Aorta (tissue), 5 donors: ENCODE data around the gene IFNGR2. TPM values are rescaled to one million over a fixed set of nuclear protein-coding genes. Genes with fewer than 3 reads are reported as not detected.

Experiments used
- ATAC-seq: fragments of 200-7000 bp; cut with Tn5 transposase; one replicate; pipeline ENCODE4 v1.9.1; 2022; ENCODE audit warnings: moderate library complexity; ENCODE audit not compliant: low FRiP score
- DNase-seq, 2 donors: peaks; one replicate each; pipeline ENCODE4 v3.0.0-alpha.2; 2020
- H3K27ac ChIP-seq, 2 donors: one replicate each; pipeline ENCODE4 v1.5.1; 2013; ENCODE audit warnings: low read length in 2 of 2, mild to moderate bottlenecking in 2 of 2, moderate library complexity in 2 of 2, control low read depth in 1 of 2, inconsistent platforms in 1 of 2, low read depth in 1 of 2
- H3K27me3 ChIP-seq, 2 donors: one replicate each; pipeline ENCODE4 v1.6.1; 2013; ENCODE audit warnings: control low read depth in 1 of 2, low read length in 1 of 2, mild to moderate bottlenecking in 1 of 2, moderate library complexity in 1 of 2; ENCODE audit not compliant: insufficient read depth in 2 of 2, control insufficient read depth in 1 of 2
- H3K36me3 ChIP-seq, 2 donors: one replicate each; pipeline ENCODE4 v1.6.1; 2013; ENCODE audit warnings: control low read depth in 1 of 2, low read length in 1 of 2, mild to moderate bottlenecking in 1 of 2; ENCODE audit not compliant: insufficient read depth in 2 of 2, control insufficient read depth in 1 of 2
- H3K4me1 ChIP-seq, 2 donors: one replicate each; pipeline ENCODE4 v1.6.1; 2013; ENCODE audit warnings: low read length in 2 of 2, control low read depth in 1 of 2, mild to moderate bottlenecking in 1 of 2, moderate library complexity in 1 of 2; ENCODE audit not compliant: insufficient read depth in 2 of 2, control insufficient read depth in 1 of 2
- H3K4me3 ChIP-seq, 2 donors: one replicate each; pipeline ENCODE4 v1.5.1; 2013; ENCODE audit warnings: low read length in 2 of 2, control low read depth in 1 of 2, mild to moderate bottlenecking in 1 of 2
- H3K9me3 ChIP-seq: one replicate; pipeline ENCODE4 v1.6.1; 2013; ENCODE audit warnings: mild to moderate bottlenecking, low read length; ENCODE audit not compliant: control insufficient read depth
- WGBS, 2 donors: extraction: QIAGEN DNeasy Blood & Tissue Kit; methylation state at CpG; one replicate each; pipeline ENCODE4 v1.1.7; 2013; 5-methylcytosine and 5-hydroxymethylcytosine counted together
- intact Hi-C, 2 donors: fragments of 100-400 bp; cut with DNase I; formaldehyde crosslinking; loops; one replicate each; pipeline versions ENCODE4 v1.14.2 to v1.15.0; 2022
- long read RNA-seq, 2 donors: library from polyadenylated mRNA; unstranded; transcript quantifications; one replicate each; pipeline ENCODE4 v2.0.0, GENCODE V29; 2020 to 2021
- polyA plus RNA-seq, 2 donors: library from polyadenylated mRNA; stranded (reverse); fragments of 200-250 nt; gene quantifications; one replicate each; pipeline ENCODE4 v1.2.3, GENCODE V29; 2013
- total RNA-seq, 2 donors: library from RNA; stranded (reverse); fragmentation: NEBNext Ultra II Directional; extraction: Animal tissue kit (Norgen Biotek cat#: 25700); gene quantifications; one replicate each; pipeline ENCODE4 v1.2.1, GENCODE V29; 2021
- donor health status: healthy with polysubstance abuse.
- donor health status: Bipolar disorder and iron deficiency.
- donor health status: DM: no; HTN: no; CAD: no.
- donor health status: DM: no; HTN: no; CAD: no.
- donor health status: DM: yes; HTN: yes; CAD: no.

IFNGR2 gene, protein sequence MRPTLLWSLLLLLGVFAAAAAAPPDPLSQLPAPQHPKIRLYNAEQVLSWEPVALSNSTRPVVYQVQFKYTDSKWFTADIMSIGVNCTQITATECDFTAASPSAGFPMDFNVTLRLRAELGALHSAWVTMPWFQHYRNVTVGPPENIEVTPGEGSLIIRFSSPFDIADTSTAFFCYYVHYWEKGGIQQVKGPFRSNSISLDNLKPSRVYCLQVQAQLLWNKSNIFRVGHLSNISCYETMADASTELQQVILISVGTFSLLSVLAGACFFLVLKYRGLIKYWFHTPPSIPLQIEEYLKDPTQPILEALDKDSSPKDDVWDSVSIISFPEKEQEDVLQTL
- total RNA-seq (10 to 100 TPM; 56.2 to 81.1 TPM), polyA plus RNA-seq (10 to 100 TPM; 54.1 to 69.1 TPM)
- long read RNA-seq, donor 1, transcript IFNGR2-201 (7 exons, 2,221 nt), result major isoform, 254 of 305 reads
- long read RNA-seq, donor 1, partial matches to known transcripts, result 21 of 305 reads
- long read RNA-seq, donor 1, other reads (novel, unspliced or antisense), result 25 of 305 reads
- long read RNA-seq, donor 2, transcript IFNGR2-201 (7 exons, 2,221 nt), result major isoform, 83 of 112 reads
- long read RNA-seq, donor 2, partial matches to known transcripts, result 3 of 112 reads
- long read RNA-seq, donor 2, other reads (novel, unspliced or antisense), result 24 of 112 reads

DNA sequence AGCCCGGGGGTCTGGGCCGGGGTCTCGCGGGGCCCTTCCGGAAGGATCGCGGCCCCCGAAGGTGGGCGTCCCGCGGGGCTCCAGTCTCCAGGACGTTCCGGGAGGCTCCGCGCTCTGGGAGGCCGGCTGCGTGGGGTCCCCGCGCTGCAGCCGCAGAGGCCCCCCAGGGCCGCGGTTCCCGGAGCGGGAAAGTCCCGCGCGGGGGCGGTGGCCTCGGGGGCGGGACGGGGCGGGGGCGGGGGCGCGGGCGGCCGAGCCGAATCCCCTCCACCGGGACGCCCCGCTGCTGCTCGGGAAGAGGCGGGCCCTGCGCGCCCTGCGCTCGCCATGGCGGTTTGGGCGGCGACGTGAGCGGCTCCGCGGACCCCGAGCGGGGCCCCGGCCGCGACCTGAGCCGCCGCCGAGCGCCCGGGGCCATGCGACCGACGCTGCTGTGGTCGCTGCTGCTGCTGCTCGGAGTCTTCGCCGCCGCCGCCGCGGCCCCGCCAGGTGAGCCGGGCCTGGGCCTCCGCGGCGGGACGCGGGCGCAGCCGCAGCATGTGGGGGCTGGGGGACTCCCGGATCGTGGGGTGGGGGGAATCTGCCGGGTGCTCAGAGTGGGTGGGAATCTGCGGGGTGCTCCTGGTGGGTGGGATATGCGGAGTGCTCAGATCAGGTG is at the start of gene IFNGR2:
Gene IFNGR2, plus strand, starts transcription at position 286 of the 658 bp plus-strand sequence. Its CDS starts 131 bp downstream, at position 417.
- Histone ChIP-seq H3K36me3 (no peaks in the 10 kb centered on the region), H3K27me3 (no peaks in the 10 kb centered on the region), H3K9me3 (no peaks in the 10 kb centered on the region), H3K4me1 (peaks cover 0 to 2% of the 10 kb centered on the region in 2 donors), H3K4me3 (peak within 1 kb of the TSS; percentile 92 to 99), H3K27ac (peak within 1 kb of the TSS; percentile 90 to 91)
- ATAC-seq (peak; percentile 63), DNase-seq (peak; percentile 70 to 85)
- intact Hi-C loops, result no loop called here
- WGBS, 2 donors, result 0 to 1% methylated on average over 57 to 89 of the region's 89 CpGs

DNA sequence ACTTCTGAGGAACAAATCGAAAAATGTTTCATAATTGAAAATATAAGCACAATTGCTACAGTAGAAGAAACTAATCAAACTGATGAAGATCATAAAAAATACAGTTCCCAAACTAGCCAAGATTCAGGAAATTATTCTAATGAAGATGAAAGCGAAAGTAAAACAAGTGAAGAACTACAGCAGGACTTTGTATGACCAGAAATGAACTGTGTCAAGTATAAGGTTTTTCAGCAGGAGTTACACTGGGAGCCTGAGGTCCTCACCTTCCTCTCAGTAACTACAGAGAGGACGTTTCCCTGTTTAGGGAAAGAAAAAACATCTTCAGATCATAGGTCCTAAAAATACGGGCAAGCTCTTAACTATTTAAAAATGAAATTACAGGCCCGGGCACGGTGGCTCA is 47.9 kb upstream of the IFNGR2 start:
- H3K9me3 ChIP-seq, result no peaks in the 10 kb centered on the region
- no peak overlapping the region for H3K27ac ChIP-seq
- no peaks in the 10 kb centered on the region for H3K27me3 ChIP-seq
- intact Hi-C loops, result no loop called here
- H3K4me3 ChIP-seq, result no peak overlapping the region
- DNase-seq (no peak), ATAC-seq (no peak)
- peaks cover 0 to 5% of the 10 kb centered on the region in 2 donors for H3K36me3 ChIP-seq
- H3K4me1 ChIP-seq, result peaks cover 0 to 3% of the 10 kb centered on the region in 2 donors
- 90% methylated on average over 6 of the region's 6 CpGs for WGBS, 2 donors

DNA sequence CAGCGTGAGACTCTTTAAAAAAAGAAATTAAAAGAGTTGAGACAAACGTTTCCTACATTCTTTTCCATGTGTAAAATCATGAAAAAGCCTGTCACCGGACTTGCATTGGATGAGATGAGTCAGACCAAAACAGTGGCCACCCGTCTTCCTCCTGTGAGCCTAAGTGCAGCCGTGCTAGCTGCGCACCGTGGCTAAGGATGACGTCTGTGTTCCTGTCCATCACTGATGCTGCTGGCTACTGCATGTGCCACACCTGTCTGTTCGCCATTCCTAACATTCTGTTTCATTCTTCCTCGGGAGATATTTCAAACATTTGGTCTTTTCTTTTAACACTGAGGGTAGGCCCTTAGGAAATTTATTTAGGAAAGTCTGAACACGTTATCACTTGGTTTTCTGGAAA is 47.2 kb upstream of the IFNGR2 start:
- Histone ChIP-seq H3K9me3 (no peaks in the 10 kb centered on the region), H3K36me3 (peaks cover 0 to 5% of the 10 kb centered on the region in 2 donors), H3K4me1 (peaks cover 0 to 5% of the 10 kb centered on the region in 2 donors), H3K27ac (no peak overlapping the region), H3K27me3 (no peaks in the 10 kb centered on the region), H3K4me3 (no peak overlapping the region)
- intact Hi-C loops, result no loop called here
- ATAC-seq (no peak), DNase-seq (no peak)
- 85 to 87% methylated on average over 11 of the region's 11 CpGs for WGBS, 2 donors

DNA sequence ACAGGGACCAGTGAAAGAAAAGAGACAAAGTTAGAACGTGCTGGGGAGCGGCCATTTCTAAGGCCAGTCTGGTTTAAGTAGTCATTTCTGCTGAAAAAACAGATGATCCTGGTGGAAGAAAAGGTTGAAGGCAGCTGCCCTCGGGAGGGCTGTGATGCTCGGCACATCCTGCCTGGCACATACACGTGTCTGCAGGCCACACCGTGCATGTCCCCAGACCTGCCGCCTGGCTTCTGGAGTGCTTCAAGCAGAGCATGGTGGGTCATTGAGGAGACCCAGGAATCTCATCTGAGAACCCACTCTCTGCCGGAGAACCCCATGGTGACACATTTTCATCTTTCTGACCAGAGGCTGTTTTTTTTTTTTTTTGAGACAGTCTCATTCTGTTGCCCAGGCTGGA is 46.0 kb upstream of the IFNGR2 start:
- Histone ChIP-seq H3K27ac (no peak overlapping the region), H3K4me3 (no peak overlapping the region), H3K4me1 (peaks cover 0 to 5% of the 10 kb centered on the region in 2 donors), H3K9me3 (no peaks in the 10 kb centered on the region), H3K36me3 (peaks cover 0 to 3% of the 10 kb centered on the region in 2 donors), H3K27me3 (no peaks in the 10 kb centered on the region)
- ATAC-seq, result no peak
- DNase-seq, result no peak
- WGBS, 2 donors, result 80 to 84% methylated on average over 8 of the region's 8 CpGs
- intact Hi-C loops, result no loop called here

DNA sequence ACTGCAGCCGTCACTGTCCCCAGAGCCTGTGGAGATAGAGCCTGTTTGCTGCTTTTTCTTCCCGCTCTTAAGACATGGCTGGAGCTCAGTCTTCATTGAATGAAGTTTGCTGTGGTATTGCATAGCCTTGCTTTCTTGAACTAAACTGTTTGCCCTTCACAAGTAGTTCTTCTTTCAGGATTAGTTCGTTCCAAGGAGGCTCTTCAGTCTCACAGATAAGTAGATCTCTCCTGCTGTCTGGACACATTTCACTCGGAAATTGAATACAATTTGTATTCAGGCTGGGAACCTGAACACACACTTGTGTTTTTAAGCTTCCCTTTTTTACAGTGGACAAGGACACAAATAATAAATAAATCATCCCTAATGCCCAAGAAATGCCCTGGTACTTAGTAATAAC is 43.8 kb upstream of the IFNGR2 start:
- H3K36me3 ChIP-seq, result peaks cover 0 to 3% of the 10 kb centered on the region in 2 donors
- no peak overlapping the region for H3K27ac ChIP-seq
- intact Hi-C loops, result no loop called here
- WGBS, 2 donors, result 79 to 81% methylated on average over 4 of the region's 4 CpGs
- H3K4me1 ChIP-seq, result peaks cover 0 to 5% of the 10 kb centered on the region in 2 donors
- H3K4me3 ChIP-seq, result no peak overlapping the region
- no peak for ATAC-seq
- H3K27me3 ChIP-seq, result no peaks in the 10 kb centered on the region
- no peaks in the 10 kb centered on the region for H3K9me3 ChIP-seq
- no peak for DNase-seq

DNA sequence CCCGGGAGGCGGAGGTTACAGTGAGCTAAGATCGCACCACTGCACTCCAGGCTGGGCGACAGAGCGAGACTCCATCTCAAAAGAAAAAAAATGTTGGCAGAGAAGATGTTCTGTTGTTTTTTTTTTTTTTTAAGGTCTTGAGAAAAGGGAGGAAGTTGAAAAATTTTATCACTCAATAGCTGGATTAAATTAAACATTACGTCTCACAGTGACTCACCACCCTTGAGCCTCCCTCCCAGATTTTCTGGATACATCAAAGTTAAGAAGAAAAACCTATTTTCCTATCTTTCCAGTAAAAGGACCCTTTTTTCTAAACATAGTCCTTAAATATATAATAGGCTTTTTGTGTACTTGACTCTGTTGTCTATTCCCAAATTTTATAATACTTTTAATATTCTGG is 42.9 kb upstream of the IFNGR2 start:
- Histone ChIP-seq H3K27me3 (no peaks in the 10 kb centered on the region), H3K4me3 (no peak overlapping the region), H3K27ac (no peak overlapping the region), H3K36me3 (peaks cover 0 to 3% of the 10 kb centered on the region in 2 donors), H3K4me1 (peaks cover 0 to 5% of the 10 kb centered on the region in 2 donors), H3K9me3 (no peaks in the 10 kb centered on the region)
- intact Hi-C loops, result loop anchor here (2.0 to 5.0 kb wide), 3 partner anchors 83 to 158 kb away; no protein-coding TSS in a partner anchor
- DNase-seq (no peak), ATAC-seq (peak; percentile 70)
- 27 to 41% methylated on average over 6 of the region's 6 CpGs for WGBS, 2 donors

DNA sequence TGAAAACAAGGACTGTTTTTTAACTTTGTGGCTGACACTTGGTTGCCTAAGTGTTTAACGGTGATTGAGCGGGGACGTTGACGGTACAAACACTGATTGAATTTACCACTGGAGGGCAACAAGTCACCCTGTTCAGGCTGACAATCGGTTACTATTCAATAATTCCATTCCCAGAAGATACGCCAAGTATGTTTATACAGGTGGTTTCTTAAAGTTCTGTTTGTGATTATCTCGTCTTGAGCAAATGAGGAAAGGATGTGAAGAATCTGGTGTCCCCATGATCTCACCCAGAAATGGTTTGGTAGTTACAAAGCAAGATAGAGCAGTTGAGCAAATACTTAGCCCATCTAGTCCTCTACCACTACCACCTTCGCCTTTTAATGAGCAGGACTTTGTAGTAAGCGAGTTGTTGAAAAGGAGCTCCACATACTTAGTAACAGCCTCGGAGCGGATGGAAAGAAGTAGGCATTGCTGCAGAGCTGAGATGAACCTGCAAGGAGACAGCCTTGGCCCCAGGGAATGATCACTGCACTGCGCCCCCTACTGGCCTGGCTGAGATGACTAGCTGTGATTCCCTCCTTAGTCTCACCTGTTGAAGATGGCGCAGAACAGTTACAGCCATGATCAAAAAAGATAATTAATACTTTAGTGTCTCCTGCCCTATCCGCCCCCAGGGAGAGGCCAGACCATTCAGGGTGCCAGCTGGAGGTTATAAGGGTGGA is 42.2 kb upstream of the IFNGR2 start:
- H3K4me3 ChIP-seq, result no peak overlapping the region
- no peaks in the 10 kb centered on the region for H3K9me3 ChIP-seq
- H3K4me1 ChIP-seq, result peaks cover 0 to 5% of the 10 kb centered on the region in 2 donors
- H3K36me3 ChIP-seq, result peaks cover 0 to 2% of the 10 kb centered on the region in 2 donors
- no peaks in the 10 kb centered on the region for H3K27me3 ChIP-seq
- DNase-seq (peak; percentile 83 to 89), ATAC-seq (peak; percentile 87)
- intact Hi-C loops, result loop anchor here (2.0 to 5.0 kb wide), 3 partner anchors 82 to 159 kb away; no protein-coding TSS in a partner anchor
- no peak overlapping the region for H3K27ac ChIP-seq
- WGBS, 2 donors, result 6 to 10% methylated on average over 14 of the region's 14 CpGs

DNA sequence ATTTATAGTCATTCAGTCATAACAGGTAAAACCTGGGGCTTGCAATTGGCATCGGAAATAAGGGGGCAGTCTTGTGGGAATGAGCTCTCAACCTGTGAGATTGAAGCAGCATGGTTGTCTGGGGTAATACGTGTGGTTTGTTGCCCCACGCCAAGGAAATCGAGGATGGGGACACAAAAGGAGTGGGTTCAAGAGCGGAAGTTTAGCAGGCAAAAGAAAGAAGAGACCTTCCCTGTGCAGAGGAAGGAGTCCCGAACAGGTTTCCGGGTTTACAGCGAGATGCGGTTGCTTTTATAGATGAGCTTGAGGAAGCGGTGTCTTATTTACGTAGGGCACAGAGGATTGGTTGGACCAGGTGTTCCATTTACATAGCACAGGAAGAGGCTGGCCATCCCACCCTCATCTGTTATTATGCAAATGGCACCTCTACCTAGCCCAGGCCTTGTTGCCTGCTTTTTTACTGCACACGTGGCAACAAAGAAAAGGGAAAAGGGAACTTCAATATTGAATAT is 41.1 kb upstream of the IFNGR2 start:
- WGBS, 2 donors, result 42 to 50% methylated on average over 12 of the region's 12 CpGs
- ATAC-seq (no peak), DNase-seq (no peak)
- Histone ChIP-seq H3K27me3 (no peaks in the 10 kb centered on the region), H3K27ac (no peak overlapping the region), H3K4me3 (no peak overlapping the region), H3K4me1 (peaks cover 0 to 5% of the 10 kb centered on the region in 2 donors), H3K36me3 (peaks cover 0 to 1% of the 10 kb centered on the region in 2 donors), H3K9me3 (peaks cover 2% of the 10 kb centered on the region)
- intact Hi-C loops, result loop anchor here in 1 of 2 donors (5.0 kb wide), 2 partner anchors 85 to 160 kb away; no protein-coding TSS in a partner anchor
